Hippocampal formation (tissue), 2 donors: ENCODE results near the gene PCGF3.

ENCODE experiments used
- DNase-seq, 2 donors: peaks; one replicate each; lab custom pipeline; 2025; lab: John Stamatoyannopoulos, UW

Gene PCGF3, protein sequence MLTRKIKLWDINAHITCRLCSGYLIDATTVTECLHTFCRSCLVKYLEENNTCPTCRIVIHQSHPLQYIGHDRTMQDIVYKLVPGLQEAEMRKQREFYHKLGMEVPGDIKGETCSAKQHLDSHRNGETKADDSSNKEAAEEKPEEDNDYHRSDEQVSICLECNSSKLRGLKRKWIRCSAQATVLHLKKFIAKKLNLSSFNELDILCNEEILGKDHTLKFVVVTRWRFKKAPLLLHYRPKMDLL

GRCh38 chr4:705278-706082 lies at the start of gene PCGF3:
Gene PCGF3 (plus strand): TSS chr4:705832. CDS start chr4:733681, 27,849 bp downstream.
- DNase-seq, result peak; percentile 85 to 94

DNA sequence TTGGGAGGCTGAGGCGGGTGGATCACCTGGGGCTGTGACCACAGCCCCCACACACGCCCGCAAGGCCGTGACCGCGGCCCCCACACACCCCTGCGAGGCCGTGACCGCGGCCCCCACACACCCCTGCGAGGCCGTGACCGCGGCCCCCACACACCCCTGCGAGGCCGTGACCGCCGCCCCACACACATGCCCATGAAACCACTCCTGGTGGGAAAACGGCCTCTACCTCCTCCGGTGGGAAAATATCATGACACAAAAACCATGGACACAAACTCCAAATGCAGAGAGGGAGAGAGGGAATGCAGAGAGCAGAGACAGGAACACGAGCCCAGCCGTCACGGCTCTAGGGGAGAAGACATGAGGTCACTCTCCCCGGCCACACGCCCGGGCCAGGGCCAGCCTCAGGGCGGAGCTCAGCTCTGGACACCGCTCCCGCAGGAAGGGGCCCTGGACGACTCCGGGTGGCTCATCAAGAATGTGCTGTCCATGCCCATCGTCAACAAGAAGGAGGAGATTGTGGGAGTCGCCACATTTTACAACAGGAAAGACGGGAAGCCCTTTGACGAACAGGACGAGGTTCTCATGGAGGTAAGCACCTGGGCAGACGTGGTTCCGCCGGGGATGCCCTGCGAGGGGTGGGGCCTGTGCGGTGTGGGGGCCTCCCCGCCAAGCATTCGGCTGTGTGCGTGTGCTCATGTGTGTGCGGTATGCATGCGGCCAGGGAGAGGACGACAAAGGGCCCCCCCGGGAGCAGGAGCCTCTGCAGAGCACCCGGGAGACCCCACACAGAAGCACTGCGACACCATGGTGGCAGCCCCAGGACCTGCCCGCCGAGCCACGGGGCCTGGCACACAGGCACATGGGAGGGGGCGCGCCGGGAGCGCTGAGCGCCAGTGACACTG lies 48.9 kb upstream of the PCGF3 start:
- DNase-seq, result no peak

DNA sequence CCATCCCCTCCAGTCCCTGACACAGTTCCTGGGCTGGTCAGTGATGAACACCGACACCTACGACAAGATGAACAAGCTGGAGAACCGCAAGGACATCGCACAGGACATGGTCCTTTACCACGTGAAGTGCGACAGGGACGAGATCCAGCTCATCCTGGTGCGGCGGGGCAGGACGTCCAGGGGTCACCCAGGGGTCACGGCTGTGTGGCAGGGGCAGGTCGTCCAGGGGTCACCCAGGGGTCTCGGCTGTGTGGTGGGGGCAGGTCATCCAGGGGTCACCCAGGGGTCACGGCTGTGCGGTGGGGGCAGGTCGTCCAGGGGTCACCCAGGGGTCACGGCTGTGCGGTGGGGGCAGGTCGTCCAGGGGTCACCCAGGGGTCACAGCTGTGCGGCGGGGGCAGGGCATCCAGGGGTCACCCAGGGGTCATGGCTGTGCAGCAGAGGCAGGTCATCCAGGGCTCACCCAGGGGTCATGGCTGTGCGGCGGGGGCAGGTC lies 48.2 kb upstream of the PCGF3 start:
- DNase-seq, result no peak

GRCh38 chr4:657834-658667 lies 47.6 kb upstream of the PCGF3 start:
- no peak for DNase-seq

- DNase-seq, result no peak
Measured at GRCh38 chr4:658681-659667, 46.7 kb upstream of the PCGF3 start.

- DNase-seq, result no peak
Measured at GRCh38 chr4:659851-660250, 45.8 kb upstream of the PCGF3 start.

DNA sequence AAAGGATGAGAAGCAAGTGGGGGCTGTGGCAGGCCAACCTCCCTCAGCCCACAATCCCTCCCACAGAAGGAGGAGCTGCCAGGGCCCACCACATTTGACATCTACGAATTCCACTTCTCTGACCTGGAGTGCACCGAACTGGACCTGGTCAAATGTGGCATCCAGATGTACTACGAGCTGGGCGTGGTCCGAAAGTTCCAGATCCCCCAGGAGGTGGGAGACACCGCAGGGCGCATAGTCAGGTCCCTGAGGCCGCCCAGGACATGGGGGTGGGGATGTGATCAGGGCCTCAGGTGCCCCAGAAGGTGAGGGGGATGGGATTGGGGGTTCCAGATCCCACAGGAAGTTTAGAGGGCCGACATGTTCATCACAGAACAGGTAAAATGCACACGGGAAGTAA lies 45.2 kb upstream of the PCGF3 start:
- DNase-seq, result no peak

GRCh38 chr4:661231-661630 lies 44.4 kb upstream of the PCGF3 start:
- no peak for DNase-seq

- no peak for DNase-seq
Measured at GRCh38 chr4:661881-662761, 43.5 kb upstream of the PCGF3 start.

- no peak for DNase-seq
Measured at GRCh38 chr4:663046-663437, 42.6 kb upstream of the PCGF3 start.

- no peak for DNase-seq
Measured at GRCh38 chr4:663438-664428, 41.9 kb upstream of the PCGF3 start.

GRCh38 chr4:664713-665231 lies 40.9 kb upstream of the PCGF3 start:
- DNase-seq, result no peak

DNA sequence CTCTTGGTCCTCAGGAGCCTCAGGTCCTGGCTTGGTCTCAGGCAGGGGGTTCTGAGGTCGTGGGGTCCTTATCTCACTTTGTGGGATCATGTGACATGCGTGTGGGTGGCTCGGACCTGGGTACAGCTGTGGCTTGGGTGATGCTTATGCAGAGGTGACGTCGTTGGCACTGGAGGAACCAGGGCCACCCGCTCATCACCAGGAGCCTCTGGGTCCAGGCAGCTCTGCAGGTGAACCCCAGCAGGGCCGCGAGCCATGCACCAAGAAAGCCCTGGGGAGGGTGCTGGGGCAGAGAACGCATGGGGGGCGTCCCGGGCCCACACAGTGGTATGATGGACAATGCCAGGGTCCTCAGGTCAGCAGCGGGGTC lies 40.3 kb upstream of the PCGF3 start:
- no peak for DNase-seq

- peak in 1 of 2 donors; percentile 42 for DNase-seq
Measured at GRCh38 chr4:665751-666435, 39.7 kb upstream of the PCGF3 start.

DNA sequence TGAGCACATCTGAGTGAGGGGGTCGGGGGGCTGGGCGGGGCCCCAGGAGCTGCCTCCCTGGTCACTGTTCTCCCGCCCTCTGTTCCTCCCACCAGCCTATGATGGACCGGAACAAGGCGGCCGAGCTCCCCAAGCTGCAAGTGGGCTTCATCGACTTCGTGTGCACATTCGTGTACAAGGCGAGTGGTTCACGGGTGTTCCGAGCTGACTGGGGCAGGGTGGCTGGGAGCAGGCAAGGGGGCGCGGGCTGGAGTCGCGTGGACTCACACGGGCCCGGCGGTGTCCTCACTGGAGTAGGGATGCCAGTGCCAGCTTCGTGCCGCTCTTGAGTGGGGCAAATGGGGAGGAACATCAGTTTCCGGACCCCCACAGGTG lies 39.2 kb upstream of the PCGF3 start:
- no peak for DNase-seq

DNA sequence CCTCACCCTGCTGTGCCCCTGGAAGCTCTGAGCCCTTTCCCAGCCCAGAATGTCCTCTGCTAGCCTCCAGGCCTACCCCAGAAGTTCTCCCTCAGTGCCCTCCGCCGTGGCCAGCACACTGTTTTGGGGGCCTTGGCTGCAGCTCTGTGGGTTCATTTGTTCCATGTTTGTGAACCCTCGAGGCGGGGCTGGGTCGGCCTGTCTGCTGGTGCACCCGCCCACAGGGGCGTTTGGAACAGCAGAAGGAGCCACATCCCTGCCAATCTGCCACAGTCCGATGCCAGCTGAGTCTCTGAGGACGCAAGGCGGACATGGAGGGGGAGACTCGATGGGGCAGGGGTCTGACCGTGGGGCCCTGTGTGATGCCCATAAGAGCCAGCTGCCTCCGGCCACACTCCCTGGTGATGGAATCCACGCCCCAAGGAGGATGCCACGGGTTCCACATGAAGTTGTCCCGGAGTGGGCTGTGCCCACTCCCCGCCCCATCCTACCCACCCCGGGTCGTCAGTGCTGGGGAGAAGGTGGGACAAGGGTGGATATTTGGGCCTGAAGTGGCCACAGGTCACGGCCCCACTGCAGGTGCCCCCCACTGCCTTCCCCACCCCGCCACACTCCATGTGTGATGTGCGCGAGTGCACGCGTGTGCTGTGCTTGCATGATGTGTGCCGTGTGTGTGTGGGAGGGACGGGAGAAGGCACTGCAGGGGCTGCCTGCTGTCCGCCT lies 38.6 kb upstream of the PCGF3 start:
- DNase-seq, result no peak

DNA sequence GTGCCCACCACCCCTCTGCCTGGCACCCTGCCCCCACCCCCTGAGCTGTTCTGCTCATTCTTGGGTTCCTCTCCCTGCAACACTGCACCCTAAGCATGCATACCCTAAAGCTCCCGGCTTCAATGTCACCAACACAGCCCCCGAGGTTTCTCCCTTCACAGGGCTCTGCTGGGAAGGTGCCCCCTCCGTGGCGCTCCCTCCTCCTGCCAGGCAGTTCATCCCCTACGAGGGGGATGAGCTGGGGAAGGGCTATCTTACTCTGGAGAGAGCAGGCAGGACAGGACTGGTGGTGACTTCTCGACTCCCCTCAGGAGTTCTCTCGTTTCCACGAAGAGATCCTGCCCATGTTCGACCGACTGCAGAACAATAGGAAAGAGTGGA lies 38.1 kb upstream of the PCGF3 start:
- DNase-seq, result no peak
